ENCODE measurements around the gene CACNA1D. TPM values are rescaled to one million over a fixed set of nuclear protein-coding genes. Genes with fewer than 3 reads are reported as not detected.

Gene CACNA1D
- total RNA-seq, 4 donors from 2014 or later: 0.75 to 2.5 (median 1.2) TPM

DNA sequence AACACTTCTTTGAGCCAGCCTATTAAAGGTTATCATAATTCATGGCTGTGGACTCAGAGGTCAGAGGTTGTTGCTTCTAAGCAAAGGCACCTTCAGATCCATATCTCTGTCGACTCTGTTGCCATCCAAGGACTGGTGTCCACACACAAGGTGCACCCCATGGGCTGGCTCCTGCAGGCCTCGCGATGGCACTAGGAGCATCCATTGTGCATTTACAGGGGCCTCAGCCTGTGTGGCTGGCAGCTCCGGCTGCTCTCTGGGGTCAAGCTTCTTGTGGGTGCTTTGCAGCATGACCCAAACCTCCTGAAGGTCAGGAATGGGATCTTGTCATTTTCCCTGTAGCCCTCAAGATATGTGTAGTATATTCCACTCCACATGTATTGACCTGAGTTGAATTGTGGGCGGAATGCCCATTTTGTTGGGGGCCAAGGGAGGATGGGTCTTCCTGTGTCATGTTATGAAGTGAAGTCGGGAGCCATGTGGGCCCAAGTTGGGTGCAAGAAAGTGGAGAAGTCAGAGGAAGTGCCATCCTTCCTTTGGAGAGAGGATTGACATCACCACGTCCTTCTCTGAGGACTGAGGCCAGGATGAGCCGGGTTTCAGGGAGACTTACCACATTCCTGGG is 308.0 kb downstream of the CACNA1D start:
- 96% methylated on average over 4 of the region's 8 CpGs for WGBS
- intact Hi-C loops (cut with DNase I): no loop called here
- H3K27ac ChIP-seq (replicated peaks in 1 of 4): no peak overlapping the region

DNA sequence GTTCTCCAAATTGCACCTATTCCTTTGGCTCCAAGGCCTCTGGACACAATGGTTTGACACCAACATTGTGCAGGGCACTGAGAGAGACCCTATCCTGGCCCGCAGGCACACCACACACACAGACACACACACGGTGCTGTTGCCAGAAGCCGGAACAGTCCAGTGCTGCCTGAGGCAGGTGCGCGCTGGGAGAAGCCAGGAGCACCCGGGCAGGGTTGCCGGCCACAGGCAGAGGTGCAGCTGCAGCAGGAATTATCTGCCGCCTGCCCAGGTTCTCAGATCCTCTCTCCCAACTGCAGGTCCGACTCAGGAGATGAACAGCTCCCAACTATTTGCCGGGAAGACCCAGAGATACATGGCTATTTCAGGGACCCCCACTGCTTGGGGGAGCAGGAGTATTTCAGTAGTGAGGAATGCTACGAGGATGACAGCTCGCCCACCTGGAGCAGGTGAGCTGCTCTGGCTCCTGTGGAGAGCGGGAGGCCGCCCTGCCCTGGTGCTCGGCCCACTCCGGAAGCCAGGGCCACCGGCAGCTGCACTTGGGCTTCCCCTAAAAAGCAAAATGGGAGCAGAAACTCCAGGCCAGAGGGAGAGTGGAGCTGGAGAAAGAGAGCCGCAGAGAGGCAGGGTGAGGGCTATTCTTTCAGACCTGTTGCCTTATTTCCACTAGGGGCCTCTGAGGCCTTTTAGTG is 308.9 kb downstream of the CACNA1D start:
- H3K4me3 ChIP-seq: no peak overlapping the region
- H3K4me1 ChIP-seq: peaks cover 0 to 4% (median 0%) of the 10 kb centered on the region in 4 donors
- TF ChIP-seq EP300 (IDR thresholded peaks at IDR 0.05): no peak
- TF ChIP-seq POLR2A (IDR thresholded peaks at IDR 0.05; ENCODE audit: low read depth): no peak
- TF ChIP-seq POLR2AphosphoS5 (IDR thresholded peaks at IDR 0.05): no peak
- TF ChIP-seq, protein P1, sequence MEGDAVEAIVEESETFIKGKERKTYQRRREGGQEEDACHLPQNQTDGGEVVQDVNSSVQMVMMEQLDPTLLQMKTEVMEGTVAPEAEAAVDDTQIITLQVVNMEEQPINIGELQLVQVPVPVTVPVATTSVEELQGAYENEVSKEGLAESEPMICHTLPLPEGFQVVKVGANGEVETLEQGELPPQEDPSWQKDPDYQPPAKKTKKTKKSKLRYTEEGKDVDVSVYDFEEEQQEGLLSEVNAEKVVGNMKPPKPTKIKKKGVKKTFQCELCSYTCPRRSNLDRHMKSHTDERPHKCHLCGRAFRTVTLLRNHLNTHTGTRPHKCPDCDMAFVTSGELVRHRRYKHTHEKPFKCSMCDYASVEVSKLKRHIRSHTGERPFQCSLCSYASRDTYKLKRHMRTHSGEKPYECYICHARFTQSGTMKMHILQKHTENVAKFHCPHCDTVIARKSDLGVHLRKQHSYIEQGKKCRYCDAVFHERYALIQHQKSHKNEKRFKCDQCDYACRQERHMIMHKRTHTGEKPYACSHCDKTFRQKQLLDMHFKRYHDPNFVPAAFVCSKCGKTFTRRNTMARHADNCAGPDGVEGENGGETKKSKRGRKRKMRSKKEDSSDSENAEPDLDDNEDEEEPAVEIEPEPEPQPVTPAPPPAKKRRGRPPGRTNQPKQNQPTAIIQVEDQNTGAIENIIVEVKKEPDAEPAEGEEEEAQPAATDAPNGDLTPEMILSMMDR (IDR thresholded peaks at IDR 0.05): no peak
- H3K9me3 ChIP-seq: no peaks in the 10 kb centered on the region
- H3K36me3 ChIP-seq: no peaks in the 10 kb centered on the region
- H3K27me3 ChIP-seq: no peaks in the 10 kb centered on the region
- DNase-seq (ENCODE audit: extremely low spot score): no peak
- 100% methylated on average over 2 of the region's 18 CpGs for WGBS
- intact Hi-C loops (cut with DNase I): no loop called here
- no peak overlapping the region for H3K27ac ChIP-seq (replicated peaks in 1 of 4)

More for the DNA sequence above, 308.0 kb downstream of the CACNA1D start:
- no peak for DNase-seq (ENCODE audit: extremely low spot score)
- Histone ChIP-seq H3K9me3 (no peaks in the 10 kb centered on the region), H3K27me3 (no peaks in the 10 kb centered on the region), H3K4me3 (no peak overlapping the region), H3K36me3 (no peaks in the 10 kb centered on the region), H3K4me1 (peaks cover 0 to 4% (median 0%) of the 10 kb centered on the region in 4 donors)
- no peak for TF ChIP-seq POLR2A (IDR thresholded peaks at IDR 0.05; ENCODE audit: low read depth)
- TF ChIP-seq EP300 (IDR thresholded peaks at IDR 0.05): no peak
- TF ChIP-seq, protein P1 (IDR thresholded peaks at IDR 0.05): no peak
- no peak for TF ChIP-seq POLR2AphosphoS5 (IDR thresholded peaks at IDR 0.05)

DNA sequence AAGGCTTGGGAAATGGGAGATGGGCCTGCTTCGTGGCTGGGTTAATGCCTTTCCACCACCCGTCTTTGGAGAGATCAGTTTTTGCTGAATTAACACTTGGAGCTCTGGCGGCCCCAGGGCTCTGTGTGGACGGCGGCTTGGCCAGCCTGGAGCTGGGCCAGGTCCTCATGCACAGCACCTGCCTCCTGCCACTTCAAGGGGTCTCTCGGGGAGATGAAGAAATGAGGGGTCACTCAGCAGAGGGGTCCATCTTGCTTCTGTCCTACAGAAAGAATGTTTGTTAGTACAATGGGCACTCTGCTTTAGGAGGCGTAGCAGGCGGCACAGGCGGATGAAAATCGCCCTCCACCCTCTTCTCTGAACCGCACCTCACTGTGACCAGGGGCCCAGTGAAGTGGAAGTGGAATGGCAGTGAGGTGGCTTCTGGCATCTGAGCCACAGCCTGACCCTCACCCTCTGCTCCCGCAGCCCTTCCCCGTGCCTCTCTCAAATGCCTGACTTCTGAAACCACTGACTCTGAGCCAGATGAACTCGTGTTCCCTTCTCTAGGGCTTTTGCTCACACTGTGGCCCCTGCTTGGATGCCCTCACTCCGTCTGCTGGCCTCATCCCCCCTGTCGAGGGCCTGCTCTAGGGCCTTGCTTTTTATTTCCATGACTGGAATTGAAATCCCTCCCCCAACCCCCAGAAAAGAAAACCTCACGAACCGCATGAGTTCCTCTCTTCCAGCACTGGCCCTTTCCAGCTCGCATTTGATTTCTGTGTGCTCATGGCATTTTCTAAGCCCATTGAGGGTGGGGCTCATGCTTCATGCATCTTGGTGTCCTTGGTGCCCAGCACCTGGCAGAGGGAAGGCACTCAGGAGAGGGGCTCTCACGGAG is 309.6 kb downstream of the CACNA1D start:
- no peak for TF ChIP-seq POLR2A (IDR thresholded peaks at IDR 0.05; ENCODE audit: low read depth)
- TF ChIP-seq, protein P1 (IDR thresholded peaks at IDR 0.05): no peak
- TF ChIP-seq EP300 (IDR thresholded peaks at IDR 0.05): no peak
- TF ChIP-seq POLR2AphosphoS5 (IDR thresholded peaks at IDR 0.05): no peak
- no peak for DNase-seq (ENCODE audit: extremely low spot score)
- Histone ChIP-seq H3K4me3 (no peak overlapping the region), H3K36me3 (no peaks in the 10 kb centered on the region), H3K27me3 (no peaks in the 10 kb centered on the region), H3K9me3 (no peaks in the 10 kb centered on the region), H3K4me1 (peaks cover 0 to 4% (median 0%) of the 10 kb centered on the region in 4 donors), H3K27ac (replicated peaks in 1 of 4) (no peak overlapping the region)
- intact Hi-C loops (cut with DNase I): no loop called here
- 82% methylated on average over 19 of the region's 20 CpGs for WGBS

DNA sequence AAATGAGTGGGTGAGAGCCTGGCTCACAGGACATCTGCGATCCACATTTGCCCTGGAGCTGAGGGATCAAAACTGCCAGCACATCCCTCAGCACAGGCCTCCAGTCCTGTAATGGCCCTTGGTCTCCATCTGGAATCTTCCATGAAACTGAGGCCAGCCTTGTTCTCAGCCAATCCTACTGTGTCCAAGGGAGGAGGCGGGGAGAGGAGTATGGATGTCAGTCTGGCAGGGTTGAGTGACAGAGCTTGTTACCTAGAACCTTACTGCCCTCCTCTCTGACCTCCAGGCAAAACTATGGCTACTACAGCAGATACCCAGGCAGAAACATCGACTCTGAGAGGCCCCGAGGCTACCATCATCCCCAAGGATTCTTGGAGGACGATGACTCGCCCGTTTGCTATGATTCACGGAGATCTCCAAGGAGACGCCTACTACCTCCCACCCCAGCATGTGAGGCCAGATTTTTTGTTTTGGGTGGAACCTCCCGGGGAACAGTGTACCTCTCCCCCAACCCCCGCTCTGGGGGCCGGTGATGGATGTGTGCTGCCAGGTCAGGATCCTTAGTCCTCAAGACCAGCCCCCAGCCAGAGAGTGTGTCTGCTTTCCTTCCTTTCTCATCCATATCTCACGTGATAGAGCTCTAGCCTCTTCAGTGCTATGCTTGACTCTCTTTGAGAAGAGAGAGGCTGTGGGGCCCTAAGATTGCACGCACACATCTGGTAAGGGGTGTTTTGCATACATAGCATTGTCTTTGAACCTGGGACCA is 310.5 kb downstream of the CACNA1D start:
- 66% methylated on average over 13 of the region's 14 CpGs for WGBS
- Histone ChIP-seq H3K9me3 (no peaks in the 10 kb centered on the region), H3K36me3 (no peaks in the 10 kb centered on the region), H3K27ac (replicated peaks in 1 of 4) (no peak overlapping the region), H3K4me3 (no peak overlapping the region), H3K4me1 (peaks cover 0 to 4% (median 0%) of the 10 kb centered on the region in 4 donors), H3K27me3 (no peaks in the 10 kb centered on the region)
- DNase-seq (ENCODE audit: extremely low spot score): no peak
- TF ChIP-seq POLR2A (IDR thresholded peaks at IDR 0.05; ENCODE audit: low read depth): no peak
- TF ChIP-seq, protein P1 (IDR thresholded peaks at IDR 0.05): no peak
- no peak for TF ChIP-seq EP300 (IDR thresholded peaks at IDR 0.05)
- TF ChIP-seq POLR2AphosphoS5 (IDR thresholded peaks at IDR 0.05): no peak
- intact Hi-C loops (cut with DNase I): no loop called here

Measured in esophagus muscularis mucosa (tissue), 4 donors.